GM12874 (cell line): Measurements from ENCODE around the gene SGCD.

Source experiments
- TF ChIP-seq, protein P1 (sequence below): IDR thresholded peaks from 2 replicates; pipeline ENCODE4 v1.5.1; 2011; ENCODE audit warnings: low read depth, mild to moderate bottlenecking, control low read depth, low read length, moderate library complexity; ENCODE audit not compliant: insufficient read depth

SGCD gene

DNA sequence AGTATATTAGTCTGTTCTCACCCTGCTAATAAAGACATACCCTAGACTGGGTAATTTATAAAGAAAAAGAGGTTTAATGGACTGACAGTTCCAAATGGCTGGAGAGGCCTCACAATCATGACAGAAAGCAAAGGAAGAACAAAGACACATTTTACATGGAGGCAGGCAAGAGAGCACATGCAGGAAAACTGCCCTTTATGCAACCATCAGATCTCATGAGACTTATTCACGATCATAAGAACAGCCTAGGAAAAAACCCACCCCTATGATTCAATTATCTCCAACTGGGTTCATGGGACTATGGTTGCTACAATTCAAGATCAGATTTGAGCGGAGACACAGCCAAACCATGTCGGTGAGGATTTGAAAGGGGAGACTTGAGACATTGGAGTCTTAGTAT is 270.3 kb downstream of the SGCD start:
- TF ChIP-seq, protein P1, sequence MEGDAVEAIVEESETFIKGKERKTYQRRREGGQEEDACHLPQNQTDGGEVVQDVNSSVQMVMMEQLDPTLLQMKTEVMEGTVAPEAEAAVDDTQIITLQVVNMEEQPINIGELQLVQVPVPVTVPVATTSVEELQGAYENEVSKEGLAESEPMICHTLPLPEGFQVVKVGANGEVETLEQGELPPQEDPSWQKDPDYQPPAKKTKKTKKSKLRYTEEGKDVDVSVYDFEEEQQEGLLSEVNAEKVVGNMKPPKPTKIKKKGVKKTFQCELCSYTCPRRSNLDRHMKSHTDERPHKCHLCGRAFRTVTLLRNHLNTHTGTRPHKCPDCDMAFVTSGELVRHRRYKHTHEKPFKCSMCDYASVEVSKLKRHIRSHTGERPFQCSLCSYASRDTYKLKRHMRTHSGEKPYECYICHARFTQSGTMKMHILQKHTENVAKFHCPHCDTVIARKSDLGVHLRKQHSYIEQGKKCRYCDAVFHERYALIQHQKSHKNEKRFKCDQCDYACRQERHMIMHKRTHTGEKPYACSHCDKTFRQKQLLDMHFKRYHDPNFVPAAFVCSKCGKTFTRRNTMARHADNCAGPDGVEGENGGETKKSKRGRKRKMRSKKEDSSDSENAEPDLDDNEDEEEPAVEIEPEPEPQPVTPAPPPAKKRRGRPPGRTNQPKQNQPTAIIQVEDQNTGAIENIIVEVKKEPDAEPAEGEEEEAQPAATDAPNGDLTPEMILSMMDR = no peak

DNA sequence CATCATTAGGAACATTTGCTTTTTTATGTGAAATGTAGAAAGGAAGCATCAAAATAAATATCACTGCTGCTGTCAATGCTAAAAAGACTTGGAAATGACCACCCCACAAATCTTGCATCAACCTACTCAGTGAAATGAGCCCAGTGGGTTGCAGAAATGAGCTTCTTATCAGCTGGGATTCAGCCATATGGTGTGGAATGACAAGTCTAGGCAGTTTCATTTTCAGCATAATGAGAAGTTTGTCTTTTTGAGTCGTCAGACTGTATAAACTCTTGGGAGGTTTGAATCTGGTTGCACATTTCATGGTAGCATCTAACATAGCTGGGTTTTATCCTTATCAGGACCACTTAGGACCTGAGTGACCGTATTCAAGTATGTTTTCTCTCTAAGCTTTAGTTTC is 272.0 kb downstream of the SGCD start:
- TF ChIP-seq, protein P1 = no peak

DNA sequence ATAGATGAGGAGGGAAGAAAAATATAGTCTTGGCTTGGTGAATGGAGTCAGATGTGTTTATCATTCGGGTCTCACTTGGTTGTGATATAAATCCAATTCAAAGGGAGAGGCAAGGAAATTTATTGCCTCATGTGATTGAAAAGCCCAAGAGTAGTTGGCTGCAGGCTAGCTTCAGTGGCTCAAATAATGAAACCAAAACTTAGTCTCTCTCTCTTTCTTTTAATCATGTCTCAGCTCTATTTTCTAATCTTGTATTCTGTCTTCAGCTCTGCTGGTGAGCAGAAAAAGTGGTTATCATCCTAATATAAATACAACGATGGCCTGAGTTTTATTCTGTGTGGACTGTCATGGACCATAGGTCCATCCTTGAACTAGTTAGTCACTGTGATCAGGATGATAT is 288.9 kb downstream of the SGCD start:
- TF ChIP-seq, protein P1 = no peak

DNA sequence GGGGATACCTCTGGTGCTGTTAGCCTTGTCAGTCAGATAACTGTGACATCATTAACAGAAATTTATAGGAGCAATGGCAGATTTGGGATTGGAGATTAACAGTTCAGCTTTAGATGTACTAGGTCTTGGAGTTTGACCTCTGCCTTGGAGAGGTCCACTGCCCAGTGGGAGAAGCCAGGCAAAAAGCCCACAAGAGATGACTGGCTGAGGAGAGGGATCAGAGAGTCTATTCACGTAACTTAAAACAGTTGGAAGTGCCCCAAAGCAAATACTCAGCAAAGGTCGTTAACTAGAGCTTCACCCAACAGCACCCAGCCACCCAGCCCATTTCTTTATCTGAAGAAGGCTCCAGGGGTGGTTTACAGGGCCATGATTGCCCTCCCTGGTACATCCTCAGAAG is 290.5 kb downstream of the SGCD start:
- TF ChIP-seq, protein P1 = no peak

DNA sequence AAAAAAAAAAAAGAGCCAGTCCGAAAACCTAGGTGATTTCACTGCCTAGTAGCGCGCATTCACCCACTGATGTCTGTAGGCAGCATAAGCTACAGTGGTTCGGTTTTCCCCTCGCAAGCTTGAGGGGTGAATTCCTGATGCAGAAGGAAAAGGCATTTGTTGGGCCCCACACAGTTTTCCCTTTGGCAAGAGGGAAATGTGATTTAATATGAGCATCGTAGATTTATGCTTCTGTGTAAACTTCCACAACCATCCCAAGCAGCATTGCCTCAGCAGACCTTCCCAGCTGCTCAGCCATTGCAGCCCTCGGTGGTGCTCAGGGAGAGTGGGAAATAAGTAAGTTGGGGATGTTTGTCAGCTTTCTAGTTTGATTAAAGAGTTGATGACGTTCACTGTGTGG is 291.6 kb downstream of the SGCD start:
- TF ChIP-seq, protein P1 = no peak

DNA sequence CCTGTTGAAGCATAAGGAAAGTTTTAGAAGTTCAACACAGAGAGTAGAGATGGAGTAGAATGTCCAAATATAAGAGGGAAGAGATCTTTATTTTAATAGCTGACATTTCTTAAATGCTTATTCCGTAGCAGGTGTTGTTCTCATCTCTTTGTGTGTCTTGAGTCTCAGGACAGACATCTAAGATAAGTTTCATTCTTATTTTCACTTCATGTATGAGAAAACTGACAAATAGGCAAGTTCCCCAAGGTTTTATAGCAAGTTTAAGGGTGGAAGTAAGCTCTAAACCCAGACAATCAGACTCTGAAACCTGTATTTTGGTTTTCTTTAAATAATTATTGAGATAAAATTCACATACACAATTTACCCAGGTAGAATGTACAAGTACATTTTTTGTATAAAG is 294.8 kb downstream of the SGCD start:
- TF ChIP-seq, protein P1 = no peak

DNA sequence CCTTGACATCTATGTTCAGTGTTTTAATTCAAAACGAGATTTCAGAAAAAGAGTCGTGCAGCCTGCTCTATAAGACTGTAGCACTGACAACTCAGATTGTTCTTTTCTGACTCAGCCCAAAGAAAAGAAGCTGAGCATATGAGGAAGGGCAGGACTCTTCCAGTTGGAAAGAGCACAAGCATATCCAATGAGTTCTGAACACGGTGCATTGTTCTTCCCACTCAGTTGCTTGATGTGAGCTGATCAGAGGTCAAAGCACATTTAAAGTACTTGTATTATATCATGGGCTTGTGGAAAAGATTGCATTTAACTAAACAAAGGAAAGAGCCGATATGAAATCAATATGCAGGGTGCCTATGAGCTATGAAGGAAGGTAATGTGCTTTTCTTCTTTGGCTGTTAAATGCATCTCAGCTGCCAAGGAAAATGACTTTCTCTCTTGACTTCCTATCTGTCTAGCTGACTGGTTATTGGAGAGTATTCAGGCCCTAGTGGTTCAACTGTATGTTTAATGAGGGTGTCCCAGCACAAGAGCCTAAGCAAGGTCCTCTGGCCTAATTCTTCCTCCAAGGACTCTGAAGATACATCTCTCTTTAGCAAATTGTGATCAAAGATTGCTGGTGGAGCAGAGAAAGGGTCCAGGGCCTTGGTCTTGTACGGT is 296.5 kb downstream of the SGCD start:
- TF ChIP-seq, protein P1 = no peak

DNA sequence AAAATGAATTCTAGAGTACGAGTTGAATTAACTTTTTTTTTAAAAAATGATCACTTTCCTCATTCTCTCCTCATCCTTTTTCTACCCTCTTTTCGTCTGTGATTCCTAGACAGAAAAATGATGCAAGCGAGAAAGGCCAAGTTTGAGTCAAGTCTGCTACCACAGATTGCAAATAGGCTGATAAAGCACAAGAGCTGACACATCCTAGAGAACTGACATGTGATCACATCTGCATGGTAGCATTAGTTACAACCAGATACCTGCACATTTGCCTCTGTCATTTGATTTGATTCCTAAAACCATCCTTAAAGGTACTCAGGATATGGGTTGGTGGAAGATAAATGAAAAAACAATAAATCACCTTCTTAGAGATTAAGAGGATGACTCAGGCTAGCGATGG is 297.7 kb downstream of the SGCD start:
- TF ChIP-seq, protein P1 = no peak
